K562 (cell line): Measurements from ENCODE around the gene SLC48A1. TPM values are rescaled to one million over a fixed set of nuclear protein-coding genes. Genes with fewer than 3 reads are reported as not detected.

Experiments used
- ATAC-seq: fragments of 200-7000 bp; cut with Tn5 transposase; 3 replicates; pipeline ENCODE4 v1.9.1; 2020; ENCODE audit warnings: moderate library complexity
- BruUV-seq: library from RNA; stranded (reverse); fragments of 400-500 nt; replicated peaks from 2 replicates; lab custom pipeline; 2021; lab: Mats Ljungman, UMichigan
- CTCF ChIA-PET: fragments of 300-600 bp; formaldehyde crosslinking; extraction: SDS; loops from one replicate; lab custom pipeline; 2021; ENCODE audit warnings: low intra/inter-chr PET ratio; lab: Yijun Ruan, JAX
- POLR2A ChIA-PET: fragments of 300-600, 350-650 bp; sonication (Branson Sonifier 250); formaldehyde crosslinking; extraction: SDS; loops from one replicate; lab custom pipeline; 2021; ENCODE audit warnings: antibody characterized with exemption, inconsistent platforms; lab: Yijun Ruan, JAX
- DNase-seq, 4 experiments: peaks; one replicate each; pipeline versions ENCODE4 v3.0.0 to v3.0.0-alpha.2; 2011 to 2018; ENCODE audit warnings: low spot score in 3 of 4, mixed read lengths in 3 of 4; ENCODE audit errors: extremely low read depth in 1 of 4
- FAIRE-seq: peaks from 2 replicates; lab custom pipeline; 2011; peaks lifted over from hg19 to GRCh38; lab: Jason Lieb, UNC
- H2AFZ ChIP-seq: 2 replicates; pipeline ENCODE4 v1.6.0; 2011; ENCODE audit warnings: low read depth, low read length, control low read depth, inconsistent platforms
- H3K27ac ChIP-seq: fragments of 200-600 bp; 3 replicates; pipeline ENCODE4 v1.8.0; 2011; ENCODE audit warnings: low read depth, mild to moderate bottlenecking, control low read depth, inconsistent platforms, low read length, moderate library complexity, mixed read lengths; ENCODE audit errors: extremely low read depth
- H3K27me3 ChIP-seq, 2 experiments: fragments of 300-600 bp in 1 of 2; 2 replicates in 1 of 2; 3 replicates in 1 of 2; pipeline versions ENCODE4 v1.6.0 to v1.8.0; 2011; ENCODE audit warnings: inconsistent platforms in 2 of 2, low read length in 2 of 2, mild to moderate bottlenecking in 1 of 2, mixed read lengths in 1 of 2, moderate library complexity in 1 of 2; ENCODE audit not compliant: control insufficient read depth in 2 of 2, insufficient read depth in 2 of 2
- H3K36me3 ChIP-seq: fragments of 300-600 bp; 3 replicates; pipeline ENCODE4 v1.8.0; 2011; ENCODE audit warnings: mild to moderate bottlenecking, low read length, inconsistent platforms; ENCODE audit not compliant: control insufficient read depth, insufficient read depth
- H3K4me1 ChIP-seq, 2 experiments: fragments of 200-600 bp in 1 of 2; replicated peaks in 1 of 2; 2 replicates in 1 of 2; 3 replicates in 1 of 2; pipeline versions ENCODE4 v1.5.1 to v1.8.0; 2011; ENCODE audit warnings: inconsistent platforms in 2 of 2, low read length in 2 of 2, mild to moderate bottlenecking in 1 of 2, mixed read lengths in 1 of 2, moderate library complexity in 1 of 2; ENCODE audit not compliant: control insufficient read depth in 2 of 2, insufficient read depth in 2 of 2
- H3K4me2 ChIP-seq: 2 replicates; pipeline ENCODE4 v1.6.1; 2011; ENCODE audit warnings: low read length, control low read depth, inconsistent platforms, mixed read lengths; ENCODE audit not compliant: insufficient read depth
- H3K4me3 ChIP-seq: fragments of 200-600 bp; sonication (generic), shearing (Covaris generic); 2 replicates; pipeline ENCODE4 v1.5.1; 2016; ENCODE audit warnings: control low read depth, inconsistent platforms
- H3K79me2 ChIP-seq: fragments of 200-600 bp; 3 replicates; pipeline ENCODE4 v1.8.0; 2011; ENCODE audit warnings: low read length, inconsistent platforms; ENCODE audit not compliant: control insufficient read depth, insufficient read depth
- H3K9ac ChIP-seq, 2 experiments: 2 replicates each; pipeline versions ENCODE4 v1.6.0 to v1.6.1; 2011; ENCODE audit warnings: low read depth in 2 of 2, low read length in 2 of 2, control low read depth in 1 of 2, inconsistent platforms in 1 of 2, mild to moderate bottlenecking in 1 of 2, mixed read lengths in 1 of 2; ENCODE audit not compliant: insufficient read depth in 1 of 2
- H3K9me1 ChIP-seq: one replicate; pipeline ENCODE4 v1.6.0; 2011; ENCODE audit warnings: inconsistent platforms, mild to moderate bottlenecking, low read length, moderate library complexity; ENCODE audit not compliant: control insufficient read depth, insufficient read depth
- H3K9me3 ChIP-seq: replicated peaks from 2 replicates; pipeline ENCODE4 v1.5.1; 2011; ENCODE audit warnings: low read depth, low read length, inconsistent platforms; ENCODE audit not compliant: control insufficient read depth, insufficient read depth
- H4K20me1 ChIP-seq: replicated peaks from 2 replicates; pipeline ENCODE4 v1.6.1; 2011; ENCODE audit warnings: low read length, inconsistent platforms, mixed read lengths; ENCODE audit not compliant: control insufficient read depth, insufficient read depth
- MBD2 ChIP-seq: sonication (generic); IDR thresholded peaks from 2 replicates; pipeline ENCODE4 v1.6.1; 2016; ENCODE audit warnings: low read depth, borderline replicate concordance
- PHF21A ChIP-seq: fragments of 450-650 bp; IDR thresholded peaks from 2 replicates; pipeline ENCODE4 v1.6.1; 2017; ENCODE audit warnings: low read depth, borderline replicate concordance
- SMARCA5 ChIP-seq: fragments of 450-650 bp; IDR thresholded peaks from 2 replicates; pipeline ENCODE4 v1.6.1; 2016
- SOX6 ChIP-seq: fragments of 450-650 bp; IDR thresholded peaks from 2 replicates; pipeline ENCODE4 v1.6.1; 2014; ENCODE audit warnings: mild to moderate bottlenecking
- STAT5A ChIP-seq: IDR thresholded peaks from 2 replicates; pipeline ENCODE4 v1.6.1; 2012; ENCODE audit warnings: low read length, inconsistent platforms, borderline replicate concordance
- ZNF24 ChIP-seq: fragments of 450-650 bp; IDR thresholded peaks from 2 replicates; pipeline ENCODE4 v1.6.1; 2016
- WGBS: fragments of 100-300 bp; shearing (Covaris generic); methylation state at CpG from one replicate; pipeline ENCODE4 v1.1.6; 2016; ENCODE audit warnings: low coverage, mixed read lengths; ENCODE audit not compliant: insufficient coverage; ENCODE audit errors: missing lambda C conversion rate; 5-methylcytosine and 5-hydroxymethylcytosine counted together
- in situ Hi-C: fragments of 300-500 bp; cut with MboI; formaldehyde crosslinking; loops from 4 replicates; pipeline ENCODE4 v1.15.0; 2018; ENCODE audit warnings: inconsistent platforms, mixed read lengths
- intact Hi-C: fragments of 100-400 bp; cut with micrococcal nuclease; formaldehyde crosslinking; loops from 2 replicates; pipeline ENCODE4 v1.14.2; 2022
- polyA plus RNA-seq, 8 experiments: library from polyadenylated mRNA; depleted of rRNA in 4 of 8; stranded (reverse) in 5 of 8; unstranded in 3 of 8; fragments of >200 nt; fragmentation: Nextera tagmentation in 2 of 8; fragmentation: Illumina TruSeq in 1 of 8; extraction: Ambion mirVana in 2 of 8; extraction: Trizol in 1 of 8; gene quantifications; 2 replicates each; pipeline versions ENCODE4 v1.2.1 to v1.2.3, GENCODE V29; 2011 to 2014; ENCODE audit warnings: inconsistent platforms in 1 of 8, missing spikeins in 1 of 8
- total RNA-seq, 7 experiments: library from RNA; depleted of rRNA in 6 of 7; stranded (reverse); fragments of >200 nt in 6 of 7; fragmentation: Illumina TruSeq in 2 of 7; extraction: Trizol in 2 of 7; gene quantifications; 2 replicates each; pipeline versions ENCODE4 v1.2.1 to v1.2.3, GENCODE V29; 2011 to 2021; ENCODE audit warnings: low replicate concordance in 1 of 7
- TF ChIP-seq, protein P1 (sequence below): fragments of 250-450 bp; sonication (Bioruptor Pico); IDR thresholded peaks from 2 replicates; pipeline ENCODE4 v1.4.0; 2020; ENCODE audit warnings: borderline replicate concordance
- TF ChIP-seq, protein P2 (sequence below), 2 experiments: IDR thresholded peaks; 2 replicates each; pipeline ENCODE4 v1.6.1; 2011; ENCODE audit warnings: borderline replicate concordance in 1 of 2, control low read depth in 1 of 2, low read depth in 1 of 2, low read length in 1 of 2, mild to moderate bottlenecking in 1 of 2, mixed read lengths in 1 of 2, moderate library complexity in 1 of 2; ENCODE audit not compliant: insufficient read depth in 1 of 2, insufficient read length in 1 of 2, poor library complexity in 1 of 2, severe bottlenecking in 1 of 2; ENCODE audit errors: extremely low read depth in 1 of 2
- TF ChIP-seq, protein P3 (sequence below): fragments of 450-650 bp; formaldehyde crosslinking; IDR thresholded peaks from 2 replicates; pipeline ENCODE4 v1.4.0; 2022; ENCODE audit warnings: mild to moderate bottlenecking, moderate library complexity

SLC48A1 gene
- total and polyA plus RNA-seq, 9 of the 15 experiments (the other 6 are each of a cell fraction or from before 2014, with no cell fraction given) = 10.7 to 37.5 (median 18.7) TPM

DNA sequence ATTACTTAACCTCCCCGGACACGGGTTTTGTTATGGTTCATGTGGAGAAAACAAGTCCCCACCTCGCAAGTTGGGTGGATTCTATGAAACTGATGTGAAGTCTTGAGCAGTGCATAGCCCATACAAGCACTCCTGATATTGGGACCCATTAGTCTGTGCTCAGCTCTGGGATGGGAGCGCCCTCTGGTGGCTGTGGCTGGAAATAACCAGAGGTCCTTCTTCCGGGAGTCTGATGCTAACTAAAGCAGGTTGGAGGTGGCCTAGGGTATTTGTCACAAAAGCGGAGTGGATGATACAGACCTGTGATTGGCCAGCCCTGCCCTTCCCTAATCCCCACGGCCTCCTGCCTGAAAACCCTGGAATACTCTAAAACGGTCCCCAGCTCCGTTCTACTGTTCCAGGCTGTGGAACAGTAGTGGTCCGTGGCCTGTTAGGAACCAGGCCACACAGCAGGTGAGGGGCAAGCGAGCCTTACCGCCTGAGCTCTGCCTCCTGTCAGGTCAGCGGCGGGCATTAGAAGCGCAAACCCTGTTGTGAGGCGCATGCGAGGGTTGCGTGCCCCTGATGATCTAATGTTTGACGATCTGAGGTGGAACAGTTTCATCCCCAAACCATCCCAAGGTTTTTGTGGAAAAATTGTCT, 6.4 kb downstream of the SLC48A1 start:
- H3K9ac ChIP-seq = no peak overlapping the region; a peak in 1 of 4 replicates
- no peak overlapping the region for H2AFZ ChIP-seq
- POLR2A ChIA-PET = interaction anchor here (0.6 to 5.4 kb wide), 6 partner anchors 8 to 79 kb away, joined by 3 to 38 read pairs (median 4); partner anchors contain the start of gene RAPGEF3
- H4K20me1 ChIP-seq = peaks cover 17% of the 10 kb centered on the region; the same call in 1 of the 2 replicates
- FAIRE-seq (peak; percentile 97), DNase-seq (peak; percentile 71 to 92 (median 76)), ATAC-seq (peak; percentile 75)
- H3K27ac ChIP-seq = no peak overlapping the region
- no TSS peak for BruUV-seq
- peaks cover 47 to 78% of the 10 kb centered on the region in 2 experiments for H3K4me1 ChIP-seq
- WGBS = 43% methylated on average over 19 of the region's 19 CpGs
- no peaks in the 10 kb centered on the region for H3K27me3 ChIP-seq
- CTCF ChIA-PET = interaction anchor here (0.7 to 4.5 kb wide), 5 partner anchors 12 to 64 kb away, joined by 3 to 42 read pairs (median 6); partner anchors contain the start of gene RAPGEF3
- no peak overlapping the region for H3K4me3 ChIP-seq
- peaks cover 58% of the 10 kb centered on the region for H3K79me2 ChIP-seq
- intact Hi-C loops (loop anchor here (1.0 kb wide), 3 partner anchors 37 to 64 kb away; no protein-coding TSS in a partner anchor), in situ Hi-C loops (loop anchor here (10.0 kb wide), 1 partner anchor 65 kb away; no protein-coding TSS in a partner anchor)
- peaks cover 59% of the 10 kb centered on the region; the same call in 2 of the 3 replicates for H3K36me3 ChIP-seq
- H3K9me1 ChIP-seq = peaks cover 5% of the 10 kb centered on the region
- no peak overlapping the region; the same call in 1 of the 2 replicates for H3K4me2 ChIP-seq
- H3K9me3 ChIP-seq = no peaks in the 10 kb centered on the region
- TF ChIP-seq SMARCA5 (no peak), ZNF24 (0 out of 2 replicates have a peak, but pooled peaks have one; percentile 7), STAT5A (no peak), PHF21A (no peak), SOX6 (no peak), MBD2 (no peak)
- TF ChIP-seq, protein P1, sequence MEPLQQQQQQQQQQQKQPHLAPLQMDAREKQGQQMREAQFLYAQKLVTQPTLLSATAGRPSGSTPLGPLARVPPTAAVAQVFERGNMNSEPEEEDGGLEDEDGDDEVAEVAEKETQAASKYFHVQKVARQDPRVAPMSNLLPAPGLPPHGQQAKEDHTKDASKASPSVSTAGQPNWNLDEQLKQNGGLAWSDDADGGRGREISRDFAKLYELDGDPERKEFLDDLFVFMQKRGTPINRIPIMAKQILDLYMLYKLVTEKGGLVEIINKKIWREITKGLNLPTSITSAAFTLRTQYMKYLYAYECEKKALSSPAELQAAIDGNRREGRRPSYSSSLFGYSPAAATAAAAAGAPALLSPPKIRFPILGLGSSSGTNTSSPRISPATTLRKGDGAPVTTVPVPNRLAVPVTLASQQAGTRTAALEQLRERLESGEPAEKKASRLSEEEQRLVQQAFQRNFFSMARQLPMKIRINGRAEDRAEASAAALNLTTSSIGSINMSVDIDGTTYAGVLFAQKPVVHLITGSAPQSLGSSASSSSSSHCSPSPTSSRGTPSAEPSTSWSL (CRISPR knock-in tag) = no peak
- TF ChIP-seq, protein P2, sequence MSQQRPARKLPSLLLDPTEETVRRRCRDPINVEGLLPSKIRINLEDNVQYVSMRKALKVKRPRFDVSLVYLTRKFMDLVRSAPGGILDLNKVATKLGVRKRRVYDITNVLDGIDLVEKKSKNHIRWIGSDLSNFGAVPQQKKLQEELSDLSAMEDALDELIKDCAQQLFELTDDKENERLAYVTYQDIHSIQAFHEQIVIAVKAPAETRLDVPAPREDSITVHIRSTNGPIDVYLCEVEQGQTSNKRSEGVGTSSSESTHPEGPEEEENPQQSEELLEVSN (IDR thresholded peaks at IDR 0.05; ENCODE audit: borderline replicate concordance in 1 of 2, extremely low read depth in 1 of 2, insufficient read depth in 1 of 2, insufficient read length in 1 of 2, low read depth in 1 of 2, low read length in 1 of 2, poor library complexity in 1 of 2, severe bottlenecking in 1 of 2) = no peak
- TF ChIP-seq, protein P3, sequence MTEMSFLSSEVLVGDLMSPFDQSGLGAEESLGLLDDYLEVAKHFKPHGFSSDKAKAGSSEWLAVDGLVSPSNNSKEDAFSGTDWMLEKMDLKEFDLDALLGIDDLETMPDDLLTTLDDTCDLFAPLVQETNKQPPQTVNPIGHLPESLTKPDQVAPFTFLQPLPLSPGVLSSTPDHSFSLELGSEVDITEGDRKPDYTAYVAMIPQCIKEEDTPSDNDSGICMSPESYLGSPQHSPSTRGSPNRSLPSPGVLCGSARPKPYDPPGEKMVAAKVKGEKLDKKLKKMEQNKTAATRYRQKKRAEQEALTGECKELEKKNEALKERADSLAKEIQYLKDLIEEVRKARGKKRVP (CRISPR knock-in tag) = no peak
